Bronchial epithelial cell (primary cell): Measurements from ENCODE around the gene CASK. TPM values are rescaled to one million over a fixed set of nuclear protein-coding genes. Genes with fewer than 3 reads are reported as not detected.

Experiments
- DNase-seq: peaks from one replicate; pipeline ENCODE4 v3.0.0-alpha.2; 2010; ENCODE audit warnings: low read depth
- FAIRE-seq: peaks from 2 replicates; lab custom pipeline; 2011; peaks lifted over from hg19 to GRCh38; lab: Jason Lieb, UNC
- H3K27me3 ChIP-seq: 2 replicates; pipeline ENCODE4 v1.5.1; 2011; ENCODE audit warnings: low read length; ENCODE audit not compliant: control insufficient read depth, insufficient read depth
- H3K36me3 ChIP-seq: 2 replicates; pipeline ENCODE4 v1.5.1; 2011; ENCODE audit warnings: low read length; ENCODE audit not compliant: control insufficient read depth, insufficient read depth
- H3K4me3 ChIP-seq: 2 replicates; pipeline ENCODE4 v1.5.1; 2011; ENCODE audit warnings: mild to moderate bottlenecking, low read depth, low read length, control low read depth
- CTCF ChIP-seq: IDR thresholded peaks from 2 replicates; pipeline ENCODE4 v1.5.1; 2011; ENCODE audit warnings: mild to moderate bottlenecking, moderate library complexity, low read length, control low read depth, inconsistent platforms; ENCODE audit not compliant: insufficient read depth, severe bottlenecking
- total RNA-seq: library from RNA; depleted of rRNA; stranded (reverse); fragments of >200 nt; gene quantifications from 2 replicates; pipeline ENCODE4 v1.2.1, GENCODE V29; 2014

CASK gene
- total RNA-seq, 1 donor from 2014 or later, result 141 TPM

- DNase-seq, result no peak
- no peak overlapping the region for H3K4me3 ChIP-seq
- no peaks in the 10 kb centered on the region for H3K27me3 ChIP-seq
- no peak for FAIRE-seq
- no peaks in the 10 kb centered on the region for H3K36me3 ChIP-seq
- TF ChIP-seq CTCF, result no peak
These were observed 165.0 kb downstream of the CASK start for GRCh38 chrX:41758401-41758800.

GRCh38 chrX:41750716-41751115 lies 172.6 kb downstream of the CASK start:
- H3K4me3 ChIP-seq, result no peak overlapping the region
- H3K27me3 ChIP-seq, result no peaks in the 10 kb centered on the region
- DNase-seq (no peak), FAIRE-seq (no peak)
- TF ChIP-seq CTCF, result no peak
- H3K36me3 ChIP-seq, result no peaks in the 10 kb centered on the region

- peaks cover 1% of the 10 kb centered on the region for H3K36me3 ChIP-seq
- no peak overlapping the region for H3K4me3 ChIP-seq
- FAIRE-seq (no peak), DNase-seq (no peak)
- no peak for TF ChIP-seq CTCF
- H3K27me3 ChIP-seq, result no peaks in the 10 kb centered on the region
These were observed 183.5 kb downstream of the CASK start for GRCh38 chrX:41739871-41740270.

DNA sequence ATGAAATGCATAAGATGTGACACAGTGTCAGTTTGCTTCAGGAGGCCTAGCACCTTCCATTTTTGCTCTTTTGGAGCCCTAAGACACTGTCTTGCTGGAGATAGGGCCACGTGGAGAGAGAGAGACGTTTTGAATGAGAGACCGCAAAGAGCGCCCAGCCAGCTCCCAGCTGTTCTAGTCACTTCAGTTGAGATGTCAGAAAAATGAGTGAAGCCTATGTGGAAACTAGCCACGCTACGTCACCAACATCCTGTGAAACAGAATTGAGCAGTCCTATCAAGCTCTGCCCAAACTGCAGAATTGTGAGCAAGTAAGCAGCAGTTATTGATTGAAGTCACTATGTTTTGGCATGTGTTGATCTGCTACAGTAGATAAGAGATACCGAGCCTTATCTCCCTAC lies 186.3 kb downstream of the CASK start:
- no peaks in the 10 kb centered on the region for H3K27me3 ChIP-seq
- no peak for TF ChIP-seq CTCF
- no peak overlapping the region for H3K4me3 ChIP-seq
- DNase-seq (no peak), FAIRE-seq (peak; percentile 18)
- no peaks in the 10 kb centered on the region for H3K36me3 ChIP-seq

- no peak for FAIRE-seq
- DNase-seq, result peak; percentile 7
- peak; percentile 9 for TF ChIP-seq CTCF
- Histone ChIP-seq H3K36me3 (no peaks in the 10 kb centered on the region), H3K27me3 (no peaks in the 10 kb centered on the region), H3K4me3 (no peak overlapping the region)
These were observed 188.8 kb downstream of the CASK start for GRCh38 chrX:41734530-41734929.

- no peak for FAIRE-seq
- DNase-seq, result peak; percentile 5
These were observed 189.4 kb downstream of the CASK start for GRCh38 chrX:41733939-41734338.

More at GRCh38 chrX:41733939-41734338, 189.4 kb downstream of the CASK start:
- no peak for TF ChIP-seq CTCF
- Histone ChIP-seq H3K36me3 (no peaks in the 10 kb centered on the region), H3K27me3 (no peaks in the 10 kb centered on the region), H3K4me3 (no peak overlapping the region)
